Ectodermal cell (in vitro differentiated cells): ENCODE data around the gene OR1J2.

ENCODE experiments used
- H3K27ac ChIP-seq: 2 replicates; pipeline ENCODE4 v1.7.0; 2013; ENCODE audit warnings: mild to moderate bottlenecking, low read depth, low read length; ENCODE audit not compliant: insufficient read depth, poor library complexity, severe bottlenecking
- H3K27me3 ChIP-seq: 2 replicates; pipeline ENCODE4 v1.7.0; 2013; ENCODE audit warnings: mild to moderate bottlenecking, low read length; ENCODE audit not compliant: insufficient read depth, control insufficient read depth, poor library complexity, severe bottlenecking
- H3K36me3 ChIP-seq: one replicate; pipeline ENCODE4 v1.7.0; 2013; ENCODE audit warnings: low read length; ENCODE audit not compliant: control insufficient read depth, insufficient read depth
- H3K4me1 ChIP-seq: one replicate; pipeline ENCODE4 v1.7.0; 2013; ENCODE audit warnings: low read length; ENCODE audit not compliant: control insufficient read depth, insufficient read depth
- H3K4me3 ChIP-seq: 2 replicates; pipeline ENCODE4 v1.7.0; 2013; ENCODE audit warnings: low read depth, low read length, control low read depth; ENCODE audit not compliant: insufficient read depth
- H3K9me3 ChIP-seq: 2 replicates; pipeline ENCODE4 v1.7.0; 2013; ENCODE audit warnings: mild to moderate bottlenecking, low read length, moderate library complexity; ENCODE audit not compliant: control insufficient read depth
- WGBS, 2 experiments: methylation state at CpG; one replicate each; pipeline ENCODE4 v1.1.7; 2013; ENCODE audit warnings: missing lambda C conversion rate in 2 of 2; 5-methylcytosine and 5-hydroxymethylcytosine counted together

OR1J2 gene

GRCh38 chr9:122538757-122539156, 28.2 kb downstream of the OR1J2 start:
- Histone ChIP-seq H3K27me3 (no peaks in the 10 kb centered on the region), H3K4me1 (no peaks in the 10 kb centered on the region), H3K9me3 (no peaks in the 10 kb centered on the region), H3K4me3 (no peak overlapping the region), H3K36me3 (no peaks in the 10 kb centered on the region), H3K27ac (no peak overlapping the region)
- WGBS, 2 experiments: 43% methylated on average over 1 of the region's 2 CpGs; no CpG with 5 or more reads in 1 of the 2 experiments

- H3K4me3 ChIP-seq: no peak overlapping the region
- H3K36me3 ChIP-seq: no peaks in the 10 kb centered on the region
- no peaks in the 10 kb centered on the region for H3K4me1 ChIP-seq
- no peaks in the 10 kb centered on the region for H3K27me3 ChIP-seq
- WGBS, 2 experiments: 71 to 73% methylated on average over 7 of the region's 8 CpGs
- no peaks in the 10 kb centered on the region for H3K9me3 ChIP-seq
- H3K27ac ChIP-seq: no peak overlapping the region
Observed at GRCh38 chr9:122546196-122546595, 35.6 kb downstream of the OR1J2 start.

GRCh38 chr9:122551371-122551770, 40.8 kb downstream of the OR1J2 start:
- H3K9me3 ChIP-seq: no peaks in the 10 kb centered on the region
- H3K4me3 ChIP-seq: no peak overlapping the region
- no peak overlapping the region for H3K27ac ChIP-seq
- 65 to 74% methylated on average over 5 of the region's 5 CpGs for WGBS, 2 experiments
- H3K27me3 ChIP-seq: no peaks in the 10 kb centered on the region
- H3K4me1 ChIP-seq: no peaks in the 10 kb centered on the region
- H3K36me3 ChIP-seq: no peaks in the 10 kb centered on the region

GRCh38 chr9:122552812-122553211, 42.2 kb downstream of the OR1J2 start, which contains the start of gene OR1N2:
OR1N2 (plus strand) TSS chr9:122553112; CDS start chr9:122553212, 100 bp downstream.
- 80 to 89% methylated on average over 2 of the region's 2 CpGs for WGBS, 2 experiments
- no peaks in the 10 kb centered on the region for H3K27me3 ChIP-seq
- no peaks in the 10 kb centered on the region for H3K36me3 ChIP-seq

More at GRCh38 chr9:122552812-122553211, 42.2 kb downstream of the OR1J2 start, which contains the start of gene OR1N2:
- no peak within 1 kb of the TSS for H3K4me3 ChIP-seq
- H3K4me1 ChIP-seq: no peaks in the 10 kb centered on the region
- no peak within 1 kb of the TSS for H3K27ac ChIP-seq
- H3K9me3 ChIP-seq: no peaks in the 10 kb centered on the region
